Measurements from ENCODE around the gene DNAH12. TPM values are rescaled to one million over a fixed set of nuclear protein-coding genes. Genes with fewer than 3 reads are reported as not detected.

The DNAH12 gene
- total and polyA plus RNA-seq, 9 of the 15 experiments (the other 6 are each of a cell fraction or from before 2014, with no cell fraction given) = 0.01 to 0.04 (median 0.01) TPM; not detected in 5

- TF ChIP-seq MGA (IDR thresholded peaks at IDR 0.05) = no peak
- no peak for TF ChIP-seq CEBPZ (IDR thresholded peaks at IDR 0.05; ENCODE audit: borderline replicate concordance, low read depth, low read length)
- TF ChIP-seq TAL1 (IDR thresholded peaks at IDR 0.05) = peak; percentile 53
- TF ChIP-seq SAP30 (IDR thresholded peaks at IDR 0.05; ENCODE audit: borderline replicate concordance, insufficient read depth, low read depth, low read length, poor library complexity, severe bottlenecking) = no peak
- no peak for TF ChIP-seq HDGF (IDR thresholded peaks at IDR 0.05)
- TF ChIP-seq TCF3 (CRISPR knock-in tag; IDR thresholded peaks at IDR 0.05) = peak; percentile 57
- no peak for TF ChIP-seq KAT8 (IDR thresholded peaks at IDR 0.05; ENCODE audit: low read depth)
- no peak for TF ChIP-seq SIN3B (IDR thresholded peaks at IDR 0.05; ENCODE audit: low read depth)
- TF ChIP-seq HOMEZ (CRISPR knock-in tag; IDR thresholded peaks at IDR 0.05) = no peak
- no peak for TF ChIP-seq HDAC1 (IDR thresholded peaks at IDR 0.05)
- no peak for TF ChIP-seq NFXL1 (CRISPR knock-in tag; IDR thresholded peaks at IDR 0.05)
These were observed 43.8 kb upstream of the DNAH12 start (continued) for GRCh38 chr3:57587905-57588304.
